ENCODE measurements around the gene KRT84. TPM values are rescaled to one million over a fixed set of nuclear protein-coding genes. Genes with fewer than 3 reads are reported as not detected.

Gene KRT84
- total and polyA plus RNA-seq, 8 donors: not detected

GRCh38 chr12:52327830-52328500, 57.5 kb downstream of the KRT84 start:
- no peak overlapping the region for H3K27ac ChIP-seq
- intact Hi-C loops (cut with DNase I; ENCODE audit: low total_unique reads): loop anchor here (5.0 kb wide), 1 partner anchor 171 kb away; no protein-coding TSS in a partner anchor

More at GRCh38 chr12:52327830-52328500, 57.5 kb downstream of the KRT84 start:
- Histone ChIP-seq H3K27me3 (peaks cover 0 to 5% (median 0%) of the 10 kb centered on the region in 3 donors), H3K36me3 (no peaks in the 10 kb centered on the region), H3K9me3 (no peaks in the 10 kb centered on the region), H3K4me3 (no peak overlapping the region), H3K4me1 (peaks cover 0 to 10% (median 4%) of the 10 kb centered on the region in 4 donors)
- TF ChIP-seq POLR2AphosphoS5 (IDR thresholded peaks at IDR 0.05): no peak
- WGBS, 5 donors: 57 to 67% (median 63%) methylated on average over 10 of the region's 10 CpGs
- DNase-seq: no peak

Other genes starting within 250 kb of the KRT84 start
- gene KRT80, start 193.6 kb downstream of the KRT84 start, total RNA-seq: under 1 TPM in 3 of 5 donors, not detected in 2; 0.29 to 0.45 (median 0.37) TPM
- 1 to 10 TPM in 2 of 3 donors, not detected in 1; 3.1 to 3.7 TPM for gene KRT80, start 193.6 kb downstream of the KRT84 start, polyA plus RNA-seq
- 100 to 1,000 TPM in 1 of 5 donors, 10 to 100 TPM in 2, not detected in 2; 47.0 to 186 (median 95.8) TPM for gene KRT7, start 152.4 kb downstream of the KRT84 start, total RNA-seq
- gene KRT7, start 152.4 kb downstream of the KRT84 start, polyA plus RNA-seq: 100 to 1,000 TPM in 2 of 3 donors, 1 to 10 TPM in 1; 6.4 to 214 (median 138) TPM
- not detected for gene KRT86, start 111.0 kb downstream of the KRT84 start, total RNA-seq
- not detected for gene KRT86, start 111.0 kb downstream of the KRT84 start, polyA plus RNA-seq
- gene KRT81, start 94.1 kb downstream of the KRT84 start, total RNA-seq: not detected
- under 1 TPM in 1 of 3 donors, not detected in 2; 0.15 TPM for gene KRT81, start 94.1 kb downstream of the KRT84 start, polyA plus RNA-seq
- not detected for gene KRT83, start 64.3 kb downstream of the KRT84 start, total RNA-seq
- gene KRT83, start 64.3 kb downstream of the KRT84 start, polyA plus RNA-seq: not detected
- not detected for gene KRT85, start 18.2 kb downstream of the KRT84 start, total RNA-seq
- not detected for gene KRT85, start 18.2 kb downstream of the KRT84 start, polyA plus RNA-seq
- not detected for gene KRT82, start 20.7 kb upstream of the KRT84 start, total RNA-seq
- not detected for gene KRT82, start 20.7 kb upstream of the KRT84 start, polyA plus RNA-seq
- gene KRT75, start 48.7 kb upstream of the KRT84 start, total RNA-seq: not detected
- not detected for gene KRT75, start 48.7 kb upstream of the KRT84 start, polyA plus RNA-seq
- under 1 TPM in 1 of 5 donors, not detected in 4; 0.55 TPM for gene KRT6B, start 66.5 kb upstream of the KRT84 start, total RNA-seq
- 1 to 10 TPM in 1 of 3 donors, under 1 TPM in 1, not detected in 1; 0.46 to 9.2 TPM for gene KRT6B, start 66.5 kb upstream of the KRT84 start, polyA plus RNA-seq
- under 1 TPM in 1 of 5 donors, not detected in 4; 0.43 TPM for gene KRT6C, start 88.2 kb upstream of the KRT84 start, total RNA-seq
- gene KRT6C, start 88.2 kb upstream of the KRT84 start, polyA plus RNA-seq: 10 to 100 TPM in 1 of 3 donors, under 1 TPM in 1, not detected in 1; 0.31 to 12.4 TPM
- 10 to 100 TPM in 3 of 5 donors, under 1 TPM in 1, not detected in 1; 0.89 to 83.3 (median 34.3) TPM for gene KRT6A, start 107.6 kb upstream of the KRT84 start, total RNA-seq
- 100 to 1,000 TPM in 1 of 3 donors, 1 to 10 TPM in 2; 1.5 to 260 (median 9.8) TPM for gene KRT6A, start 107.6 kb upstream of the KRT84 start, polyA plus RNA-seq
- gene KRT5, start 134.7 kb upstream of the KRT84 start, total RNA-seq: 1 to 10 TPM in 1 of 5 donors, under 1 TPM in 1, not detected in 3; 0.89 to 9.0 TPM
- 1,000 to 10,000 TPM in 1 of 3 donors, 10 to 100 TPM in 1, not detected in 1; 10.2 to 2,165 TPM for gene KRT5, start 134.7 kb upstream of the KRT84 start, polyA plus RNA-seq
- gene KRT71, start 167.5 kb upstream of the KRT84 start, total RNA-seq: not detected
- not detected for gene KRT71, start 167.5 kb upstream of the KRT84 start, polyA plus RNA-seq
- gene KRT74, start 188.2 kb upstream of the KRT84 start, total RNA-seq: not detected
- gene KRT74, start 188.2 kb upstream of the KRT84 start, polyA plus RNA-seq: under 1 TPM in 1 of 3 donors, not detected in 2; 0.08 TPM
- not detected for gene KRT72, start 215.8 kb upstream of the KRT84 start, total RNA-seq
- gene KRT72, start 215.8 kb upstream of the KRT84 start, polyA plus RNA-seq: not detected
- gene KRT73, start 232.9 kb upstream of the KRT84 start, total RNA-seq: not detected
- not detected for gene KRT73, start 232.9 kb upstream of the KRT84 start, polyA plus RNA-seq

Measured in stomach (tissue), 9 donors.